ENCODE measurements around the gene GRID2. TPM values are rescaled to one million over a fixed set of nuclear protein-coding genes. Genes with fewer than 3 reads are reported as not detected.
A peak's percentile ranks its signal among the peaks of the same experiment; 100 is the strongest.

Gene GRID2
- total RNA-seq, 1 donor from 2014 or later: not detected

GRCh38 chr4:93788712-93789111 lies 1484.9 kb downstream of the GRID2 start:
- DNase-seq (ENCODE audit: low read depth in 2 of 2): peak in 1 of 2 donors; percentile 15

GRCh38 chr4:93791570-93792195 lies 1487.9 kb downstream of the GRID2 start:
- DNase-seq (ENCODE audit: low read depth in 2 of 2): peak; percentile 23 to 51

GRCh38 chr4:93802045-93802444 lies 1498.3 kb downstream of the GRID2 start:
- no peak for DNase-seq (ENCODE audit: low read depth in 2 of 2)

- no peak for DNase-seq (ENCODE audit: low read depth in 2 of 2)
Observed at GRCh38 chr4:93809773-93810172, 1506.0 kb downstream of the GRID2 start.

- DNase-seq (ENCODE audit: low read depth in 2 of 2): no peak
Observed at GRCh38 chr4:93810340-93810992, 1506.7 kb downstream of the GRID2 start.

- DNase-seq (ENCODE audit: low read depth in 2 of 2): no peak
Observed at GRCh38 chr4:93813092-93813491, 1509.3 kb downstream of the GRID2 start.

GRCh38 chr4:93814141-93814540 lies 1510.4 kb downstream of the GRID2 start:
- no peak for DNase-seq (ENCODE audit: low read depth in 2 of 2)

GRCh38 chr4:93814722-93815121 lies 1511.0 kb downstream of the GRID2 start:
- DNase-seq (ENCODE audit: low read depth in 2 of 2): no peak
